HG03342 (cell line): ENCODE results near the gene PTTG1IP.

ENCODE experiments used
- ATAC-seq: cut with Tn5 transposase; IDR thresholded peaks from one replicate; pipeline ENCODE4 v1.9.1; 2021; ENCODE audit warnings: mild to moderate bottlenecking, moderate library complexity; ENCODE audit not compliant: unreplicated experiment

Gene PTTG1IP

GRCh38 chr21:44898011-44898488 lies 24.6 kb upstream of the PTTG1IP start:
- ATAC-seq, result no peak

DNA sequence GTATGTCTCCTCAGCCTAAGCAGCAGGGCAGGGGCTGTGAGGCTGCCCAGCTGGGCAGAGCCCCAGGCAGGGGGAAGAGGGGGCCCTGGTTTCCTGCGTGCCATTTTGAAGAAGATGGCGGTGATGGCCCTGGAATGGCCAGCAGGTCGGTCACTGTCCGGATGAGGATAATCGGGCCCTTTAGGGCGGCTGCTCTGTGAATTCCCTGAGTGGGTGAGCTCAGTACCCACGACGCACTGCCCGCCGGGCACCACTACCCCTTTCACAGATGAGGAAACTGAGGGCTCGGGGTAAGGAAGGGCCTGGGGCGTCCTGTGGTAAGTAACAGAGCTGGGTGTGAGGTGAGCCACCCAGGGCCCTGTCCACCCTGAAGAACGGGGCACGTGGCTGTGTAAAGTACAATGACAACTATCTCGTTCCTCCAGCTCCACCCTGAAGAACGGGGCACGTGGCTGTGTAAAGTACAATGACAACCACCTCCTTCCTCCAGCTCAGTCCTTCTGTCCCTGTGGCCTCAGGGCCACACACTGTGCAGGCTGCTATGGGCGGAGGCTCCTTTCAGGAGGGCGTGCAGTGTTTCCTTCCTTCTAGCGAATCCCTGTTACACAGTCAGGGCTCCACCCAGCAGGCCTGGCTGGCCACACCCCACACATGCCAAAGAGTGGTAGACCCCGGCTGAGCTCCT lies 24.0 kb upstream of the PTTG1IP start:
- ATAC-seq, result no peak

DNA sequence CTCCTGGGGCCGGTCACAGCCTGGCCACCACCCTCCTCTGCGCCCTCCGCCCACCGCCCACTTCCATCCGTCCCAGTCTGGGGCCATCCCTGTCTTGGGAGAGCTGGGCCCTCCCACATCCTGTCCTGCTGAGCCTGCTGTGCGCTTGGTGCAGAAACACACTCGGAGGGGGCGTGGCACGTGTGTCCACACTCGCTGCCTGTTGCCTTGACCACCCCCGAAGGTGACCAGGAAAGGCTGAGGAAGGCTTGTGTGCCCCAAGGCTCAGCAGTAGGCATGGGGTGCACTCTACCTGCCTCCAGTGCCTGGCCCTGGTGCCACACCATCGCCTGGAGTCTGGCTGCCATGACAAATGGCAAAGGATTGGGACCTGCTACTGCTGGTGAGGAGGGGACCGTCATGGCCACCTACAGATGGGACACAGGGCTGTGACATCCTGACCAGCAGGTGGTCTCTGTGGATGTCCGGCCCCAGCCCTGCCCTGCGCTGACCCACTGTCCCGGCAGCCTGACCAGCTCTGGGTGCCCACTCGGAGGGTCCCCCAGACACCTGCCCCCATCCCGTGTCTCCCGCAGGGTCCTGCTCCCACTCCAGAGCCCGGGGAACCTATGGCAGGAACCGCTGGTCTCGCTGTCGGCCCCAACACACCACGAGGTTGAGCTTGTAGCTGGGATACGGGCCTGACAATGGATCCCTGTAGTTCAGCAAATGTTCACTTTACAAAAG lies 23.2 kb upstream of the PTTG1IP start:
- ATAC-seq, result no peak

GRCh38 chr21:44895859-44896258 lies 22.4 kb upstream of the PTTG1IP start:
- no peak for ATAC-seq

- no peak for ATAC-seq
These were observed 21.3 kb upstream of the PTTG1IP start for GRCh38 chr21:44894687-44895302.

- no peak for ATAC-seq
These were observed 20.6 kb upstream of the PTTG1IP start for GRCh38 chr21:44893948-44894656.

GRCh38 chr21:44893278-44893556 lies 19.7 kb upstream of the PTTG1IP start:
- ATAC-seq, result no peak

- ATAC-seq, result no peak
These were observed 19.2 kb upstream of the PTTG1IP start for GRCh38 chr21:44892536-44893277.

GRCh38 chr21:44892095-44892494 lies 18.6 kb upstream of the PTTG1IP start:
- no peak for ATAC-seq

DNA sequence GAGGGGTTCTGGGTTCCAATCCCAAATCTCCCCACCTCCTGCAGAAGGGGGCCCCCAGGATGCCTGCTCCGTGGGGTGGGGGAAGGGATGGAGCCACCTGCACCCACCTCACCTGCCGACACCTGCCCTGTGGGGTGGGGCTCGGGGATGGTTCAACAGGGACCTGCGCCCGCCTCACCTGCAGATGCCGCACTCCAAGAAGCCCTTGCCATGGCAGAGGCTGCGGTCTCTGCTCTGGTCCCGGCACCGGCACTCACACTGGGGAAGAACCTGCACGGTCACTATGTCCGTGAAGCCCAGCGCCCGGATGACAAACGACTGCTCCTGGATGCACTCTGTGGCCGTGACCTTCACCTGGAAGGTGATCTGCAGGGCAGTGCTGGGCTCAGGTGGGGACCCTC lies 18.1 kb upstream of the PTTG1IP start:
- no peak for ATAC-seq

DNA sequence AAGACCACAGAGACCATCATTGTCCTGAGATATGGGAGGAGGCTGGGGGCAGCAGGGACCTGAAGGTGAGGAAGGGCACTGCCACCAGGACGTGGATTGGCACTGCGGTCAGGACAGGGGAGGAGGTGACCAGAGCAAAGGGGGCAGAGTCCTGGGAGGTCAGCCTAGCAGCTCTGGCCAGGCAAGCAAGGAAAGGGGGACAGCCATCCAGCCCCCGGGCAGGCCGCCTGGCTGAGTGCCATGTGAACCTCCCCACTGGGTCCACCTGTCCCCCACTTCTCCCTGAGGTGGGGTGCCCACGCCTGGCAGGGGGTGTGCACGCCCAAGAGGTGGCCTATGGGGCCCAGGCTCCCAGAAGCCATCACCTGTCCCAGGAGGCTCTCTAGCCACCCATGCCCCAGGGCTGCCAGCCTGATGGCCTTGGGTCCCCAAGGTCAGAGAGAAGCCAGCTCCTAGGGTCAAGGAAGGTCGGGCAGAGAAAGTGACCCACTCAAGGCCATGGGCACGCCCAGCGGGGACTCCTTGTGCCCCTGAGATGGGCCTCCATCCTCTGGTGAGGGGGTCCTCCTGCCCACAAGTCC lies 17.6 kb upstream of the PTTG1IP start:
- ATAC-seq, result no peak

DNA sequence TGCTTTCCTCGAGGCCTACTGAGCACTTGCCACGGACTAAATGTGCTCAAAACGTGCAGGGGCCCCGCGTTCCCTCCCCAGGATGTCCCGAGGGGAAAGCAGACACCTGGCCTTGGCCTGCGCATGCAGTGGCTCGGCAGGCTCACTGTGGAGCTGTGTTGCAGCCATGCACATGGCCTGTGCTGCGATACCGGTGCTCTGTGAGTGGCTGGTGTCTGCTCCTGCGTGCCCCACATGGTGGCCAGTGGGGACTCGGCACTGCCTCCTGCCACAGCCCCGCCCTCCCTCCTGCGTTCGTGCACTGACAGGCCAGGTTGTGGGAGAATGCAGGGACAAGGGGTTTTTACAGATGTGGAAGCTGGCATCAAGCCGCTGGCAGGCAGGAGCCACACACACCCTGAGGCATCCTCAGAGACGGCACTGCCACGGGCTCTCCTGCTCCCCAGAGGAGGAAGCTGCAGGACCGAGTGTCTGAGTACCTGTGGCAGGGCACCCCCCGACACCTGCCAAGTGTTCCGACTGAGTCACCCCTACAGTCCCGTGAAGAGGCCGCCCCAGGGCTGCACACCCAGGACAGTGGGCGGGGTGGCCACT lies 16.9 kb upstream of the PTTG1IP start:
- no peak for ATAC-seq

- no peak for ATAC-seq
These were observed 16.3 kb upstream of the PTTG1IP start for GRCh38 chr21:44889625-44890337.

- no peak for ATAC-seq
These were observed 15.4 kb upstream of the PTTG1IP start for GRCh38 chr21:44888581-44889550.

DNA sequence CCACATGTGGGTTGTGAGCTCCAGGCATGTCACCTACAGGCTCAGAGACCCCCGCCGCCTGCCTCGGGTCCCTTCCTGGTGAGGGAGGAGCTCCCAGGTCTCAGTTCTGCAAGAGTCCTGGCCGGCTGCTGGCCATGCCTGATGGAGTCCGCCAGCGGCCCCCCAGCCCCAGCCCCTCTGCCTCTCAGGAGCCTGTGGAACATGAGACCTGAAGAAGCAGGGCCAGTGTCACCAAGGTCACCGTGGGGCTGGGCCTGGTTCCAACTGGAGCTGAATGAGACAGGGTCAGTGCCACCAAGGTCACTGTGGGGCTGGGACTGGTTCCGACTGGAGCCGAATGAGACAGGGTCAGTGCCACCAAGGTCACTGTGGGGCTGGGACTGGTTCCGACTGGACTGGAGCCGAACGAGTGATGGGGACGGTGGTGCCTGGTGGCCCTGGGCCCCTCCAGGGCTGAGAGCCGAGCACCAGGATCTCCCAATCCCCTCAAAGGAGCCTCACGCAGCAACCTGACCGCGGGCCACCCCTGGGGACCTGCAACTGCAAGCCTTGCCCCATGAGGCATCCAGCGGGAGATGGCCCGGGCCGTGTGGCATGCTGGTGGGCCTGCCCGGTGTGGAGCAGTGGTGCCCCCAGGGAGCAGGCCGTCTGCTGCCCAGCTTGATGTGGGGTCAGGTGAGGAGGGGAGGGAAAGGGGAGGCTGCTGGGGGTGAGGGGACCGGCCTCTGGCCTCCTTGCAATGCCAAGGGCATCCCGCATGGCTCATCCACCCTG lies 14.5 kb upstream of the PTTG1IP start:
- no peak for ATAC-seq

- ATAC-seq, result no peak
These were observed 13.8 kb upstream of the PTTG1IP start for GRCh38 chr21:44887126-44887806.
